Esophagus muscularis mucosa (tissue), 4 donors: ENCODE measurements around the gene MSL1. TPM values are rescaled to one million over a fixed set of nuclear protein-coding genes. Genes with fewer than 3 reads are reported as not detected.

Source experiments
- DNase-seq: peaks from one replicate; pipeline ENCODE4 v3.0.0-alpha.2; 2017; ENCODE audit errors: extremely low spot score
- H3K27ac ChIP-seq, 4 donors: fragments of 200-600 bp; sonication (generic); replicated peaks in 1 of 4; 1 replicate in 3 of 4; 2 replicates in 1 of 4; pipeline ENCODE4 v1.5.1; 2016 to 2019; ENCODE audit warnings: mild to moderate bottlenecking in 1 of 4
- H3K27me3 ChIP-seq, 4 donors: fragments of 200-600 bp; sonication (generic); one replicate each; pipeline versions ENCODE4 v1.5.1 to v1.6.0; 2016 to 2019
- H3K36me3 ChIP-seq, 4 donors: fragments of 200-600 bp; sonication (generic); one replicate each; pipeline ENCODE4 v1.5.1; 2016 to 2019
- H3K4me1 ChIP-seq, 4 donors: fragments of 200-600 bp; sonication (generic); one replicate each; pipeline ENCODE4 v1.5.1; 2016 to 2019
- H3K4me3 ChIP-seq, 4 donors: fragments of 200-600 bp; sonication (generic); 1 replicate in 2 of 4; 2 replicates in 2 of 4; pipeline ENCODE4 v1.5.1; 2016 to 2019; ENCODE audit warnings: mild to moderate bottlenecking in 4 of 4, moderate library complexity in 1 of 4
- H3K9me3 ChIP-seq, 4 donors: fragments of 200-600 bp; sonication (generic); 1 replicate in 3 of 4; 2 replicates in 1 of 4; pipeline ENCODE4 v1.5.1; 2016 to 2019
- CTCF ChIP-seq, 3 experiments: fragments of 200-600 bp in 2 of 3; fragments of 450-650 bp in 1 of 3; sonication (generic) in 2 of 3; IDR thresholded peaks; one replicate each; pipeline ENCODE4 v1.5.1; 2017 to 2019; ENCODE audit warnings: antibody characterized with exemption in 3 of 3, mild to moderate bottlenecking in 2 of 3, moderate library complexity in 1 of 3
- EP300 ChIP-seq: sonication (generic); formaldehyde crosslinking; IDR thresholded peaks from one replicate; pipeline ENCODE4 v1.6.1; 2017; ENCODE audit warnings: antibody characterized with exemption
- POLR2A ChIP-seq: fragments of 450-650 bp; IDR thresholded peaks from one replicate; pipeline ENCODE4 v1.6.1; 2017; ENCODE audit warnings: antibody characterized with exemption, moderate library complexity, mild to moderate bottlenecking, low read depth
- POLR2AphosphoS5 ChIP-seq, 2 donors: sonication (generic); formaldehyde crosslinking; IDR thresholded peaks; one replicate each; pipeline ENCODE4 v1.6.1; 2017; ENCODE audit warnings: antibody characterized with exemption in 2 of 2
- WGBS: methylation state at CpG from one replicate; pipeline ENCODE4 v1.1.5; 2018; 5-methylcytosine and 5-hydroxymethylcytosine counted together
- intact Hi-C: fragments of 100-400 bp; cut with DNase I; formaldehyde crosslinking; loops from one replicate; pipeline ENCODE4 v1.15.1; 2023
- total RNA-seq, 4 donors: library from RNA; depleted of rRNA; stranded (reverse); fragments of >200 nt; gene quantifications; one replicate each; pipeline versions ENCODE4 v1.1.0 to v1.2.1, GENCODE V29; 2016

Gene MSL1
- total RNA-seq, 4 donors from 2014 or later, result 64.1 to 86.8 (median 72.2) TPM

GRCh38 chr17:40074175-40074512 is 47.6 kb upstream of the MSL1 start:
- Histone ChIP-seq H3K9me3 (no peaks in the 10 kb centered on the region), H3K4me1 (peaks cover 82 to 98% (median 91%) of the 10 kb centered on the region in 4 donors), H3K27ac (peak overlapping the region; percentile 91 to 99 (median 99)), H3K36me3 (peaks cover 21 to 36% (median 33%) of the 10 kb centered on the region in 4 donors), H3K27me3 (no peaks in the 10 kb centered on the region), H3K4me3 (no peak overlapping the region)
- TF ChIP-seq POLR2A, result no peak
- no peak for TF ChIP-seq POLR2AphosphoS5 (IDR thresholded peaks at IDR 0.05)
- no peak for TF ChIP-seq EP300
- no peak for TF ChIP-seq CTCF (IDR thresholded peaks at IDR 0.05)
- 89% methylated on average over 8 of the region's 8 CpGs for WGBS
- intact Hi-C loops, result no loop called here
- DNase-seq, result no peak

GRCh38 chr17:40074871-40075200 is 46.9 kb upstream of the MSL1 start:
- Histone ChIP-seq H3K27ac (peak overlapping the region; percentile 91 to 99 (median 99)), H3K9me3 (no peaks in the 10 kb centered on the region), H3K36me3 (peaks cover 23 to 43% (median 40%) of the 10 kb centered on the region in 4 donors), H3K4me3 (peak overlapping the region; percentile 26 to 41 (median 31)), H3K27me3 (no peaks in the 10 kb centered on the region), H3K4me1 (peaks cover 75 to 92% (median 84%) of the 10 kb centered on the region in 4 donors)
- WGBS, result 20% methylated on average over 6 of the region's 6 CpGs
- no peak for DNase-seq
- no peak for TF ChIP-seq POLR2AphosphoS5 (IDR thresholded peaks at IDR 0.05)
- TF ChIP-seq EP300, result no peak
- no peak for TF ChIP-seq POLR2A
- no peak for TF ChIP-seq CTCF (IDR thresholded peaks at IDR 0.05)
- intact Hi-C loops, result no loop called here

- 15% methylated on average over 8 of the region's 11 CpGs for WGBS
- peaks cover 26 to 47% (median 46%) of the 10 kb centered on the region in 4 donors for H3K36me3 ChIP-seq
- no peak for DNase-seq
- H3K27ac ChIP-seq, result peak overlapping the region; percentile 91 to 99 (median 99)
- H3K4me1 ChIP-seq, result peaks cover 70 to 86% (median 79%) of the 10 kb centered on the region in 4 donors
- intact Hi-C loops, result no loop called here
- TF ChIP-seq POLR2A (no peak), POLR2AphosphoS5 (IDR thresholded peaks at IDR 0.05) (peak; percentile 9 to 65), EP300 (peak; percentile 53), CTCF (IDR thresholded peaks at IDR 0.05) (peak in 2 of 3 experiments; percentile 90 to 94)
- no peaks in the 10 kb centered on the region for H3K27me3 ChIP-seq
- H3K4me3 ChIP-seq, result peak overlapping the region; percentile 26 to 41 (median 31)
- H3K9me3 ChIP-seq, result no peaks in the 10 kb centered on the region
These were observed 46.4 kb upstream of the MSL1 start for GRCh38 chr17:40075201-40075941.

GRCh38 chr17:40075942-40076498 is 45.8 kb upstream of the MSL1 start:
- peaks cover 26 to 52% (median 51%) of the 10 kb centered on the region in 4 donors for H3K36me3 ChIP-seq
- intact Hi-C loops, result no loop called here
- peak overlapping the region; percentile 91 to 99 (median 99) for H3K27ac ChIP-seq
- no peaks in the 10 kb centered on the region for H3K9me3 ChIP-seq
- no peak for TF ChIP-seq CTCF (IDR thresholded peaks at IDR 0.05)
- H3K27me3 ChIP-seq, result no peaks in the 10 kb centered on the region
- 66% methylated on average over 2 of the region's 8 CpGs for WGBS
- H3K4me1 ChIP-seq, result peaks cover 63 to 80% (median 72%) of the 10 kb centered on the region in 4 donors
- no peak for DNase-seq
- peak overlapping the region; percentile 26 to 41 (median 31) for H3K4me3 ChIP-seq
